ENCODE measurements around the gene SP9. TPM values are rescaled to one million over a fixed set of nuclear protein-coding genes. Genes with fewer than 3 reads are reported as not detected.

SP9 gene
- total RNA-seq, 1 experiment from 2014 or later = 0.15 TPM

DNA sequence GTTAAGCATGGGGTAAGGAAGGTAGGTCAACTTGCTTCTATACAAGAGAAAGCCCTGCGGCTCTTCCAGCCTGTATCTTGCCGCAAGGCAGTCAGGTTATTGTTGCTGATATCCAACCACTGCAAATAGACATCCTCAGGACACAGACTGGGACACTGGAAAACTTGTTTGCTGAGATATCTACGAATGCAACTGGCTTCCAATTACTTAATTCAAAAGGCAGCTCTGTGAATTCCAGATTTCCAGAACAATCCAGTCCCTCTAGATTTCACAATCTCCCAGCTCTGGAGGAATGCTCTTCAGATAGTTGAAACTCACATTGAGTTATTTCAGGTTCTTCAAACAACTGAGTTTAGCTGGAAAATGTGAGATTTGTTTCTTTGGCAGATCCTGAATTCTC lies 34.6 kb upstream of the SP9 start:
- DNase-seq (ENCODE audit: low spot score) = no peak
- intact Hi-C loops (cut with micrococcal nuclease; ENCODE audit: unreplicated experiment) = no loop called here
- no TSS peak for BruUV-seq (replicated peaks)
- POLR2A ChIA-PET (ENCODE audit: low non-redundant PET) = no interaction called here
- no peaks in the 10 kb centered on the region for H3K4me1 ChIP-seq (ENCODE audit: insufficient read depth, low read length, poor library complexity, severe bottlenecking)
- peaks cover 23% of the 10 kb centered on the region for H3K27me3 ChIP-seq (replicated peaks; ENCODE audit: insufficient read depth, low read depth, low read length, poor library complexity)
- no peak overlapping the region for H3K27ac ChIP-seq (ENCODE audit: low read depth, low read length, poor library complexity, severe bottlenecking)
- H3K9me3 ChIP-seq (ENCODE audit: low read depth, low read length, poor library complexity, severe bottlenecking) = no peaks in the 10 kb centered on the region
- H3K36me3 ChIP-seq (ENCODE audit: insufficient read depth, low read length, poor library complexity, severe bottlenecking) = no peaks in the 10 kb centered on the region
- TF ChIP-seq CTCF (conservative IDR thresholded peaks at IDR 0.05; ENCODE audit: low read depth, low read length) (no peak), EZH2 (IDR thresholded peaks at IDR 0.05; ENCODE audit: borderline replicate concordance, low read depth, low read length, poor library complexity, severe bottlenecking) (no peak)
- no peak overlapping the region for H3K4me3 ChIP-seq (ENCODE audit: low read depth, low read length, poor library complexity, severe bottlenecking)
- CTCF ChIA-PET = no interaction called here

- DNase-seq (ENCODE audit: low spot score) = no peak
- BruUV-seq (replicated peaks) = no TSS peak
- intact Hi-C loops (cut with micrococcal nuclease; ENCODE audit: unreplicated experiment) = no loop called here
- H3K9me3 ChIP-seq (ENCODE audit: low read depth, low read length, poor library complexity, severe bottlenecking) = no peaks in the 10 kb centered on the region
- no peak overlapping the region for H3K4me3 ChIP-seq (ENCODE audit: low read depth, low read length, poor library complexity, severe bottlenecking)
- H3K4me1 ChIP-seq (ENCODE audit: insufficient read depth, low read length, poor library complexity, severe bottlenecking) = no peaks in the 10 kb centered on the region
- peaks cover 24% of the 10 kb centered on the region for H3K27me3 ChIP-seq (replicated peaks; ENCODE audit: insufficient read depth, low read depth, low read length, poor library complexity)
- ChIA-PET POLR2A (ENCODE audit: low non-redundant PET) (no interaction called here), CTCF (no interaction called here)
- H3K36me3 ChIP-seq (ENCODE audit: insufficient read depth, low read length, poor library complexity, severe bottlenecking) = no peaks in the 10 kb centered on the region
- no peak overlapping the region for H3K27ac ChIP-seq (ENCODE audit: low read depth, low read length, poor library complexity, severe bottlenecking)
- no peak for TF ChIP-seq EZH2 (IDR thresholded peaks at IDR 0.05; ENCODE audit: borderline replicate concordance, low read depth, low read length, poor library complexity, severe bottlenecking)
- TF ChIP-seq CTCF (conservative IDR thresholded peaks at IDR 0.05; ENCODE audit: low read depth, low read length) = no peak
These were observed 22.0 kb upstream of the SP9 start for GRCh38 chr2:174312581-174313234.

- H3K9me3 ChIP-seq (ENCODE audit: low read depth, low read length, poor library complexity, severe bottlenecking) = no peaks in the 10 kb centered on the region
- H3K4me1 ChIP-seq (ENCODE audit: insufficient read depth, low read length, poor library complexity, severe bottlenecking) = peaks cover 10% of the 10 kb centered on the region
- POLR2A ChIA-PET (ENCODE audit: low non-redundant PET) = no interaction called here
- H3K27me3 ChIP-seq (replicated peaks; ENCODE audit: insufficient read depth, low read depth, low read length, poor library complexity) = peaks cover 49% of the 10 kb centered on the region
- no TSS peak for BruUV-seq (replicated peaks)
- no peak for TF ChIP-seq EZH2 (IDR thresholded peaks at IDR 0.05; ENCODE audit: borderline replicate concordance, low read depth, low read length, poor library complexity, severe bottlenecking)
- TF ChIP-seq CTCF (conservative IDR thresholded peaks at IDR 0.05; ENCODE audit: low read depth, low read length) = no peak
- H3K27ac ChIP-seq (ENCODE audit: low read depth, low read length, poor library complexity, severe bottlenecking) = no peak overlapping the region
- no peak overlapping the region for H3K4me3 ChIP-seq (ENCODE audit: low read depth, low read length, poor library complexity, severe bottlenecking)
- no peaks in the 10 kb centered on the region for H3K36me3 ChIP-seq (ENCODE audit: insufficient read depth, low read length, poor library complexity, severe bottlenecking)
- CTCF ChIA-PET = no interaction called here
- DNase-seq (ENCODE audit: low spot score) = no peak
- intact Hi-C loops (cut with micrococcal nuclease; ENCODE audit: unreplicated experiment) = no loop called here
These were observed 12.6 kb upstream of the SP9 start for GRCh38 chr2:174322149-174322548.
